K562 (cell line): Measurements from ENCODE around the gene GRK1. TPM values are rescaled to one million over a fixed set of nuclear protein-coding genes. Genes with fewer than 3 reads are reported as not detected.
A peak's percentile ranks its signal among the peaks of the same experiment; 100 is the strongest.

Experiments used
- ATAC-seq: fragments of 200-7000 bp; cut with Tn5 transposase; 3 replicates; pipeline ENCODE4 v1.9.1; 2020; ENCODE audit warnings: moderate library complexity
- Bru-seq: library from RNA; stranded (reverse); fragments of 400-500 nt; gene quantifications from one replicate; lab custom pipeline; 2021; lab: Mats Ljungman, UMichigan
- BruChase-seq, 2 experiments: library from RNA; stranded (reverse); fragments of 400-500 nt; gene quantifications; one replicate each; lab custom pipeline; 2021; lab: Mats Ljungman, UMichigan
- BruUV-seq: library from RNA; stranded (reverse); fragments of 400-500 nt; replicated peaks from 2 replicates; lab custom pipeline; 2021; lab: Mats Ljungman, UMichigan
- CTCF ChIA-PET: fragments of 300-600 bp; formaldehyde crosslinking; extraction: SDS; loops from one replicate; lab custom pipeline; 2021; ENCODE audit warnings: low intra/inter-chr PET ratio; lab: Yijun Ruan, JAX
- POLR2A ChIA-PET: fragments of 300-600, 350-650 bp; sonication (Branson Sonifier 250); formaldehyde crosslinking; extraction: SDS; loops from one replicate; lab custom pipeline; 2021; ENCODE audit warnings: antibody characterized with exemption, inconsistent platforms; lab: Yijun Ruan, JAX
- DNase-seq, 4 experiments: peaks; one replicate each; pipeline versions ENCODE4 v3.0.0 to v3.0.0-alpha.2; 2011 to 2018; ENCODE audit warnings: low spot score in 3 of 4, mixed read lengths in 3 of 4; ENCODE audit errors: extremely low read depth in 1 of 4
- FAIRE-seq: peaks from 2 replicates; lab custom pipeline; 2011; peaks lifted over from hg19 to GRCh38; lab: Jason Lieb, UNC
- H2AFZ ChIP-seq: 2 replicates; pipeline ENCODE4 v1.6.0; 2011; ENCODE audit warnings: low read depth, low read length, control low read depth, inconsistent platforms
- H3K27ac ChIP-seq: fragments of 200-600 bp; 3 replicates; pipeline ENCODE4 v1.8.0; 2011; ENCODE audit warnings: low read depth, mild to moderate bottlenecking, control low read depth, inconsistent platforms, low read length, moderate library complexity, mixed read lengths; ENCODE audit errors: extremely low read depth
- H3K27me3 ChIP-seq, 2 experiments: fragments of 300-600 bp in 1 of 2; 2 replicates in 1 of 2; 3 replicates in 1 of 2; pipeline versions ENCODE4 v1.6.0 to v1.8.0; 2011; ENCODE audit warnings: inconsistent platforms in 2 of 2, low read length in 2 of 2, mild to moderate bottlenecking in 1 of 2, mixed read lengths in 1 of 2, moderate library complexity in 1 of 2; ENCODE audit not compliant: control insufficient read depth in 2 of 2, insufficient read depth in 2 of 2
- H3K36me3 ChIP-seq: fragments of 300-600 bp; 3 replicates; pipeline ENCODE4 v1.8.0; 2011; ENCODE audit warnings: mild to moderate bottlenecking, low read length, inconsistent platforms; ENCODE audit not compliant: control insufficient read depth, insufficient read depth
- H3K4me1 ChIP-seq, 2 experiments: fragments of 200-600 bp in 1 of 2; replicated peaks in 1 of 2; 2 replicates in 1 of 2; 3 replicates in 1 of 2; pipeline versions ENCODE4 v1.5.1 to v1.8.0; 2011; ENCODE audit warnings: inconsistent platforms in 2 of 2, low read length in 2 of 2, mild to moderate bottlenecking in 1 of 2, mixed read lengths in 1 of 2, moderate library complexity in 1 of 2; ENCODE audit not compliant: control insufficient read depth in 2 of 2, insufficient read depth in 2 of 2
- H3K4me2 ChIP-seq: 2 replicates; pipeline ENCODE4 v1.6.1; 2011; ENCODE audit warnings: low read length, control low read depth, inconsistent platforms, mixed read lengths; ENCODE audit not compliant: insufficient read depth
- H3K4me3 ChIP-seq: fragments of 200-600 bp; sonication (generic), shearing (Covaris generic); 2 replicates; pipeline ENCODE4 v1.5.1; 2016; ENCODE audit warnings: control low read depth, inconsistent platforms
- H3K79me2 ChIP-seq: fragments of 200-600 bp; 3 replicates; pipeline ENCODE4 v1.8.0; 2011; ENCODE audit warnings: low read length, inconsistent platforms; ENCODE audit not compliant: control insufficient read depth, insufficient read depth
- H3K9ac ChIP-seq, 2 experiments: 2 replicates each; pipeline versions ENCODE4 v1.6.0 to v1.6.1; 2011; ENCODE audit warnings: low read depth in 2 of 2, low read length in 2 of 2, control low read depth in 1 of 2, inconsistent platforms in 1 of 2, mild to moderate bottlenecking in 1 of 2, mixed read lengths in 1 of 2; ENCODE audit not compliant: insufficient read depth in 1 of 2
- H3K9me1 ChIP-seq: one replicate; pipeline ENCODE4 v1.6.0; 2011; ENCODE audit warnings: inconsistent platforms, mild to moderate bottlenecking, low read length, moderate library complexity; ENCODE audit not compliant: control insufficient read depth, insufficient read depth
- H3K9me3 ChIP-seq: replicated peaks from 2 replicates; pipeline ENCODE4 v1.5.1; 2011; ENCODE audit warnings: low read depth, low read length, inconsistent platforms; ENCODE audit not compliant: control insufficient read depth, insufficient read depth
- H4K20me1 ChIP-seq: replicated peaks from 2 replicates; pipeline ENCODE4 v1.6.1; 2011; ENCODE audit warnings: low read length, inconsistent platforms, mixed read lengths; ENCODE audit not compliant: control insufficient read depth, insufficient read depth
- HOXB6 ChIP-seq: fragments of 250-450 bp; sonication (Bioruptor Pico); IDR thresholded peaks from 2 replicates; pipeline ENCODE4 v1.5.1; 2022; ENCODE audit warnings: mild to moderate bottlenecking, borderline replicate concordance
- JUNB ChIP-seq: fragments of 450-650 bp; formaldehyde crosslinking; conservative IDR thresholded peaks from 2 replicates; pipeline ENCODE4 v1.4.0; 2020; ENCODE audit warnings: mild to moderate bottlenecking
- ZBTB7A ChIP-seq: IDR thresholded peaks from 2 replicates; pipeline ENCODE4 v1.6.1; 2011; ENCODE audit warnings: low read depth, mild to moderate bottlenecking, low read length, moderate library complexity, borderline replicate concordance; ENCODE audit not compliant: control insufficient read depth
- WGBS: fragments of 100-300 bp; shearing (Covaris generic); methylation state at CpG from one replicate; pipeline ENCODE4 v1.1.6; 2016; ENCODE audit warnings: low coverage, mixed read lengths; ENCODE audit not compliant: insufficient coverage; ENCODE audit errors: missing lambda C conversion rate; 5-methylcytosine and 5-hydroxymethylcytosine counted together
- in situ Hi-C: fragments of 300-500 bp; cut with MboI; formaldehyde crosslinking; loops from 4 replicates; pipeline ENCODE4 v1.15.0; 2018; ENCODE audit warnings: inconsistent platforms, mixed read lengths
- intact Hi-C: fragments of 100-400 bp; cut with micrococcal nuclease; formaldehyde crosslinking; loops from 2 replicates; pipeline ENCODE4 v1.14.2; 2022
- long read RNA-seq, 3 experiments: library from polyadenylated mRNA in 2 of 3; library from RNA in 1 of 3; unstranded in 2 of 3; stranded (forward) in 1 of 3; transcript quantifications; one replicate each; pipeline ENCODE4 v2.0.0, GENCODE V29; 2019 to 2022
- polyA minus RNA-seq, 3 experiments: library from RNA; depleted of rRNA, polyadenylated mRNA; stranded (reverse); fragments of >200 nt; gene quantifications; 2 replicates each; pipeline ENCODE4 v1.2.3, GENCODE V29; 2011
- polyA plus RNA-seq, 8 experiments: library from polyadenylated mRNA; depleted of rRNA in 4 of 8; stranded (reverse) in 5 of 8; unstranded in 3 of 8; fragments of >200 nt; fragmentation: Nextera tagmentation in 2 of 8; fragmentation: Illumina TruSeq in 1 of 8; extraction: Ambion mirVana in 2 of 8; extraction: Trizol in 1 of 8; gene quantifications; 2 replicates each; pipeline versions ENCODE4 v1.2.1 to v1.2.3, GENCODE V29; 2011 to 2014; ENCODE audit warnings: inconsistent platforms in 1 of 8, missing spikeins in 1 of 8
- total RNA-seq, 7 experiments: library from RNA; depleted of rRNA in 6 of 7; stranded (reverse); fragments of >200 nt in 6 of 7; fragmentation: Illumina TruSeq in 2 of 7; extraction: Trizol in 2 of 7; gene quantifications; 2 replicates each; pipeline versions ENCODE4 v1.2.1 to v1.2.3, GENCODE V29; 2011 to 2021; ENCODE audit warnings: low replicate concordance in 1 of 7
- TF ChIP-seq, protein P1 (sequence below): sonication (generic); formaldehyde crosslinking; IDR thresholded peaks from 2 replicates; pipeline ENCODE4 v1.8.0; 2023; ENCODE audit warnings: missing genetic modification reagents, mild to moderate bottlenecking, borderline replicate concordance
- TF ChIP-seq, protein P2 (sequence below): IDR thresholded peaks from 2 replicates; pipeline ENCODE4 v1.6.1; 2014; ENCODE audit warnings: antibody characterized with exemption

The GRK1 gene
- not detected in 2 replicates for total RNA-seq (2011; cell fraction: chromatin; rRNA removed; ENCODE audit: low replicate concordance)
- not detected in 2 replicates for total RNA-seq (2011; cell fraction: nucleolus; rRNA removed)
- total RNA-seq (2011; cell fraction: nucleoplasm; rRNA removed), result not detected in 2 replicates
- total RNA-seq (2014; rRNA removed) (0.09 TPM in 1 of 2 replicates, not detected in the other), total RNA-seq (2014; rRNA removed; fragmentation: Illumina TruSeq; extraction: Trizol) (not detected in 2 replicates), total RNA-seq (2015; rRNA removed; fragmentation: Illumina TruSeq; extraction: Trizol) (not detected in 2 replicates), total RNA-seq (2021) (not detected in 2 replicates), polyA plus RNA-seq (2011; rRNA removed) (not detected in 2 replicates), polyA plus RNA-seq (2014; fragmentation: Illumina TruSeq; extraction: Trizol) (not detected in 2 replicates), polyA plus RNA-seq (2014; fragmentation: Nextera tagmentation; extraction: Ambion mirVana) (not detected), polyA plus RNA-seq (2014; rRNA removed) (not detected in 2 replicates), polyA minus RNA-seq (2011; rRNA and poly(A)+ RNA removed) (not detected in 2 replicates), Bru-seq, nascent RNA (not detected), BruChase-seq, experiment 1, labeled RNA remaining after a 2-hour chase (percentile 7 among the genes with signal in this experiment), BruChase-seq, experiment 2, labeled RNA remaining after a 6-hour chase (percentile 6 among the genes with signal in this experiment)
- polyA plus RNA-seq (2011; cell fraction: cytosol; rRNA removed), result not detected in 2 replicates
- 0.03 TPM in 1 of 2 replicates, not detected in the other for polyA plus RNA-seq (2011; cell fraction: nucleus; rRNA removed)
- 0.03 TPM in 1 of 2 replicates, not detected in the other for polyA plus RNA-seq (2012)
- not detected in 2 replicates for polyA minus RNA-seq (2011; cell fraction: cytosol; rRNA and poly(A)+ RNA removed)
- not detected in 2 replicates for polyA minus RNA-seq (2011; cell fraction: nucleus; rRNA and poly(A)+ RNA removed)
- long read RNA-seq, experiment 1, result 0 reads
- long read RNA-seq, experiment 2, result 0 reads
- long read RNA-seq, experiment 3, result 0 reads

DNA sequence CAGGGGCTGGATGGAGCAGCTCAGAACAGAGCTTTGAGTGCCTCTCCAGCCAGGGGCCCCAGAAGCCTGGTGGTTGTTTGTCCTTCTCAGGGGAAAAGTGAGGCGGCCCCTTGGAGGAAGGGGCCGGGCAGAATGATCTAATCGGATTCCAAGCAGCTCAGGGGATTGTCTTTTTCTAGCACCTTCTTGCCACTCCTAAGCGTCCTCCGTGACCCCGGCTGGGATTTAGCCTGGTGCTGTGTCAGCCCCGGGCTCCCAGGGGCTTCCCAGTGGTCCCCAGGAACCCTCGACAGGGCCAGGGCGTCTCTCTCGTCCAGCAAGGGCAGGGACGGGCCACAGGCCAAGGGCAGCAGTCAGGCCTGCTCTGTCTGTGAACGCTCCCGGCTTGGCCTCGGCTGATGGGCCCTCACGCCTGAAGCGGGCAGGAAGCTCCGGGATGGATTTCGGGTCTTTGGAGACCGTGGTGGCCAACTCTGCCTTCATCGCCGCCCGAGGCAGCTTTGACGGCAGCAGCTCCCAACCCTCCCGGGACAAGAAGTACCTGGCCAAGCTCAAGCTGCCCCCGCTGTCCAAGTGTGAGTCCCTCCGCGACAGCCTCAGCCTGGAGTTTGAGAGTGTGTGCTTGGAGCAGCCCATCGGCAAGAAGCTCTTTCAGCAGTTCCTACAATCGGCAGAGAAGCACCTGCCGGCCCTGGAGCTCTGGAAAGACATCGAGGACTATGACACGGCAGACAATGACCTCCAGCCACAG lies at the start of gene GRK1:
GRK1 (plus strand) TSS at position 269 of the 751 bp plus-strand sequence; CDS start at position 437, 168 bp downstream.
- no peaks in the 10 kb centered on the region for H3K36me3 ChIP-seq
- H3K9ac ChIP-seq, result no peak within 1 kb of the TSS
- WGBS, result 6% methylated on average over 18 of the region's 32 CpGs
- no peak within 1 kb of the TSS for H2AFZ ChIP-seq
- FAIRE-seq, result no peak
- peak; percentile 47; the same call in 2 of the 3 replicates for ATAC-seq
- peaks cover 0 to 17% of the 10 kb centered on the region in 2 experiments; a peak in 2 of 5 replicates for H3K4me1 ChIP-seq
- H3K4me2 ChIP-seq, result no peak within 1 kb of the TSS
- no peak within 1 kb of the TSS for H3K4me3 ChIP-seq
- DNase-seq, result no peak
- no TSS peak for BruUV-seq
- H3K79me2 ChIP-seq, result no peaks in the 10 kb centered on the region
- intact Hi-C loops, result no loop called here
- no peak within 1 kb of the TSS for H3K27ac ChIP-seq
- no peaks in the 10 kb centered on the region for H3K9me3 ChIP-seq
- peaks cover 24 to 59% of the 10 kb centered on the region in 2 experiments; a peak in 3 of 5 replicates for H3K27me3 ChIP-seq
- ChIA-PET POLR2A (interaction anchor here (0.7 to 0.9 kb wide), 2 partner anchors 56 to 60 kb away, joined by 3 to 4 read pairs; no protein-coding TSS in a partner anchor), CTCF (no interaction called here)
- no peaks in the 10 kb centered on the region for H4K20me1 ChIP-seq
- no peaks in the 10 kb centered on the region for H3K9me1 ChIP-seq
- in situ Hi-C loops, result loop anchor here (10.0 kb wide), 1 partner anchor 58 kb away; no protein-coding TSS in a partner anchor
- TF ChIP-seq JUNB, result no peak
- TF ChIP-seq ZBTB7A, result no peak
- TF ChIP-seq, protein P1, sequence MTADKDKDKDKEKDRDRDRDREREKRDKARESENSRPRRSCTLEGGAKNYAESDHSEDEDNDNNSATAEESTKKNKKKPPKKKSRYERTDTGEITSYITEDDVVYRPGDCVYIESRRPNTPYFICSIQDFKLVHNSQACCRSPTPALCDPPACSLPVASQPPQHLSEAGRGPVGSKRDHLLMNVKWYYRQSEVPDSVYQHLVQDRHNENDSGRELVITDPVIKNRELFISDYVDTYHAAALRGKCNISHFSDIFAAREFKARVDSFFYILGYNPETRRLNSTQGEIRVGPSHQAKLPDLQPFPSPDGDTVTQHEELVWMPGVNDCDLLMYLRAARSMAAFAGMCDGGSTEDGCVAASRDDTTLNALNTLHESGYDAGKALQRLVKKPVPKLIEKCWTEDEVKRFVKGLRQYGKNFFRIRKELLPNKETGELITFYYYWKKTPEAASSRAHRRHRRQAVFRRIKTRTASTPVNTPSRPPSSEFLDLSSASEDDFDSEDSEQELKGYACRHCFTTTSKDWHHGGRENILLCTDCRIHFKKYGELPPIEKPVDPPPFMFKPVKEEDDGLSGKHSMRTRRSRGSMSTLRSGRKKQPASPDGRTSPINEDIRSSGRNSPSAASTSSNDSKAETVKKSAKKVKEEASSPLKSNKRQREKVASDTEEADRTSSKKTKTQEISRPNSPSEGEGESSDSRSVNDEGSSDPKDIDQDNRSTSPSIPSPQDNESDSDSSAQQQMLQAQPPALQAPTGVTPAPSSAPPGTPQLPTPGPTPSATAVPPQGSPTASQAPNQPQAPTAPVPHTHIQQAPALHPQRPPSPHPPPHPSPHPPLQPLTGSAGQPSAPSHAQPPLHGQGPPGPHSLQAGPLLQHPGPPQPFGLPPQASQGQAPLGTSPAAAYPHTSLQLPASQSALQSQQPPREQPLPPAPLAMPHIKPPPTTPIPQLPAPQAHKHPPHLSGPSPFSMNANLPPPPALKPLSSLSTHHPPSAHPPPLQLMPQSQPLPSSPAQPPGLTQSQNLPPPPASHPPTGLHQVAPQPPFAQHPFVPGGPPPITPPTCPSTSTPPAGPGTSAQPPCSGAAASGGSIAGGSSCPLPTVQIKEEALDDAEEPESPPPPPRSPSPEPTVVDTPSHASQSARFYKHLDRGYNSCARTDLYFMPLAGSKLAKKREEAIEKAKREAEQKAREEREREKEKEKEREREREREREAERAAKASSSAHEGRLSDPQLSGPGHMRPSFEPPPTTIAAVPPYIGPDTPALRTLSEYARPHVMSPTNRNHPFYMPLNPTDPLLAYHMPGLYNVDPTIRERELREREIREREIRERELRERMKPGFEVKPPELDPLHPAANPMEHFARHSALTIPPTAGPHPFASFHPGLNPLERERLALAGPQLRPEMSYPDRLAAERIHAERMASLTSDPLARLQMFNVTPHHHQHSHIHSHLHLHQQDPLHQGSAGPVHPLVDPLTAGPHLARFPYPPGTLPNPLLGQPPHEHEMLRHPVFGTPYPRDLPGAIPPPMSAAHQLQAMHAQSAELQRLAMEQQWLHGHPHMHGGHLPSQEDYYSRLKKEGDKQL (CRISPR knock-in tag), result no peak
- TF ChIP-seq HOXB6 (CRISPR knock-in tag), result no peak
- TF ChIP-seq, protein P2, sequence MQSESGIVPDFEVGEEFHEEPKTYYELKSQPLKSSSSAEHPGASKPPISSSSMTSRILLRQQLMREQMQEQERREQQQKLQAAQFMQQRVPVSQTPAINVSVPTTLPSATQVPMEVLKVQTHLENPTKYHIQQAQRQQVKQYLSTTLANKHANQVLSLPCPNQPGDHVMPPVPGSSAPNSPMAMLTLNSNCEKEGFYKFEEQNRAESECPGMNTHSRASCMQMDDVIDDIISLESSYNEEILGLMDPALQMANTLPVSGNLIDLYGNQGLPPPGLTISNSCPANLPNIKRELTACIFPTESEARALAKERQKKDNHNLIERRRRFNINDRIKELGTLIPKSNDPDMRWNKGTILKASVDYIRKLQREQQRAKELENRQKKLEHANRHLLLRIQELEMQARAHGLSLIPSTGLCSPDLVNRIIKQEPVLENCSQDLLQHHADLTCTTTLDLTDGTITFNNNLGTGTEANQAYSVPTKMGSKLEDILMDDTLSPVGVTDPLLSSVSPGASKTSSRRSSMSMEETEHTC, result no peak
